Neural cell (in vitro differentiated cells): ENCODE measurements around the gene ORC5. TPM values are rescaled to one million over a fixed set of nuclear protein-coding genes. Genes with fewer than 3 reads are reported as not detected.

Experiments
- H2AFZ ChIP-seq: fragments of 200-600, 300-800 bp; sonication (generic), shearing (Covaris generic); 2 replicates; pipeline ENCODE4 v1.6.0; 2014; ENCODE audit warnings: low read depth, mild to moderate bottlenecking, antibody characterized with exemption, low read length, moderate library complexity
- H3F3A ChIP-seq: fragments of 200-600 bp; shearing (Covaris generic); 2 replicates; pipeline ENCODE4 v1.6.1; 2016; ENCODE audit warnings: mild to moderate bottlenecking, moderate library complexity, mixed read lengths, antibody characterized with exemption, low read length; ENCODE audit not compliant: insufficient read depth, poor library complexity, severe bottlenecking
- H3K27ac ChIP-seq: fragments of 200-600, 300-800 bp; sonication (generic), shearing (Covaris generic); 2 replicates; pipeline ENCODE4 v1.5.1; 2014; ENCODE audit warnings: mild to moderate bottlenecking, low read length, moderate library complexity
- H3K27me3 ChIP-seq: fragments of 300-800, 200-600 bp; sonication (generic), shearing (Covaris generic); 2 replicates; pipeline ENCODE4 v1.6.0; 2014; ENCODE audit warnings: mild to moderate bottlenecking, low read depth, low read length, moderate library complexity; ENCODE audit not compliant: insufficient read depth
- H3K36me3 ChIP-seq: fragments of 300-800, 200-600 bp; sonication (generic), shearing (Covaris generic); 2 replicates; pipeline ENCODE4 v1.5.1; 2014; ENCODE audit warnings: mild to moderate bottlenecking, antibody characterized with exemption, low read length, moderate library complexity; ENCODE audit not compliant: insufficient read depth
- H3K4me2 ChIP-seq: fragments of 300-800, 200-600 bp; sonication (generic), shearing (Covaris generic); 2 replicates; pipeline ENCODE4 v1.6.0; 2014; ENCODE audit warnings: mild to moderate bottlenecking, low read length
- H3K4me3 ChIP-seq: fragments of 300-800, 200-600 bp; sonication (generic), shearing (Covaris generic); 2 replicates; pipeline ENCODE4 v1.5.1; 2014; ENCODE audit warnings: mild to moderate bottlenecking, low read length, moderate library complexity
- H3K79me2 ChIP-seq: fragments of 200-600 bp; shearing (Covaris generic); replicated peaks from 2 replicates; pipeline ENCODE4 v1.6.0; 2014; ENCODE audit warnings: mild to moderate bottlenecking, low read length, moderate library complexity; ENCODE audit not compliant: insufficient read depth
- H3K9ac ChIP-seq: fragments of 300-800, 200-600 bp; sonication (generic), shearing (Covaris generic); 2 replicates; pipeline ENCODE4 v1.6.1; 2016; ENCODE audit warnings: mild to moderate bottlenecking, low read length, mixed read lengths
- H3K9me2 ChIP-seq: fragments of 200-600 bp; shearing (Covaris generic); 2 replicates; pipeline ENCODE4 v1.6.1; 2016; ENCODE audit warnings: mild to moderate bottlenecking, low read length, mixed read lengths; ENCODE audit not compliant: insufficient read depth
- H3K9me3 ChIP-seq: fragments of 200-600, 300-800 bp; sonication (generic), shearing (Covaris generic); 2 replicates; pipeline ENCODE4 v1.6.1; 2016; ENCODE audit warnings: mild to moderate bottlenecking, mixed run types, low read length, moderate library complexity, mixed read lengths
- H4K20me1 ChIP-seq: fragments of 200-600 bp; shearing (Covaris generic); 2 replicates; pipeline ENCODE4 v1.6.1; 2016; ENCODE audit warnings: mild to moderate bottlenecking, mixed run types; ENCODE audit not compliant: insufficient read depth
- EP300 ChIP-seq: fragments of 450-650 bp; conservative IDR thresholded peaks from 2 replicates; pipeline ENCODE4 v1.6.1; 2014; ENCODE audit warnings: antibody characterized with exemption, mild to moderate bottlenecking, moderate library complexity; ENCODE audit not compliant: poor library complexity, severe bottlenecking
- EZH2 ChIP-seq: fragments of 200-600, 300-800 bp; shearing (Covaris generic), sonication (generic); IDR thresholded peaks from 2 replicates; pipeline ENCODE4 v1.6.1; 2014; ENCODE audit warnings: antibody characterized with exemption, low read length, borderline replicate concordance, mild to moderate bottlenecking; ENCODE audit not compliant: insufficient read depth, poor library complexity, severe bottlenecking
- MXI1 ChIP-seq: fragments of 450-650 bp; conservative IDR thresholded peaks from 2 replicates; pipeline ENCODE4 v1.6.1; 2014; ENCODE audit warnings: antibody characterized with exemption, mild to moderate bottlenecking; ENCODE audit not compliant: poor library complexity, severe bottlenecking
- POLR2AphosphoS5 ChIP-seq: IDR thresholded peaks from 2 replicates; pipeline ENCODE4 v1.6.1; 2012
- RAD21 ChIP-seq: fragments of 450-650 bp; conservative IDR thresholded peaks from 2 replicates; pipeline ENCODE4 v1.6.1; 2014; ENCODE audit warnings: antibody characterized with exemption, mild to moderate bottlenecking, moderate library complexity
- REST ChIP-seq: IDR thresholded peaks from 2 replicates; pipeline ENCODE4 v1.6.1; 2012; ENCODE audit warnings: borderline replicate concordance
- SMC3 ChIP-seq: fragments of 450-650 bp; conservative IDR thresholded peaks from 2 replicates; pipeline ENCODE4 v1.6.1; 2014; ENCODE audit warnings: antibody characterized with exemption, mild to moderate bottlenecking, moderate library complexity; ENCODE audit not compliant: poor library complexity
- TAF1 ChIP-seq: IDR thresholded peaks from 2 replicates; pipeline ENCODE4 v1.6.1; 2012; ENCODE audit warnings: low read depth
- polyA plus RNA-seq: library from polyadenylated mRNA; depleted of rRNA; stranded (reverse); fragments of >200 nt; gene quantifications from 2 replicates; pipeline ENCODE4 v1.2.3, GENCODE V29; 2014
- TF ChIP-seq, protein P1 (sequence below): fragments of 450-650 bp; IDR thresholded peaks from 2 replicates; pipeline ENCODE4 v1.5.1; 2014; ENCODE audit warnings: antibody characterized with exemption, mild to moderate bottlenecking, moderate library complexity; ENCODE audit not compliant: poor library complexity, severe bottlenecking

Gene ORC5
- polyA plus RNA-seq, 1 donor from 2014 or later, result 23.4 TPM

DNA sequence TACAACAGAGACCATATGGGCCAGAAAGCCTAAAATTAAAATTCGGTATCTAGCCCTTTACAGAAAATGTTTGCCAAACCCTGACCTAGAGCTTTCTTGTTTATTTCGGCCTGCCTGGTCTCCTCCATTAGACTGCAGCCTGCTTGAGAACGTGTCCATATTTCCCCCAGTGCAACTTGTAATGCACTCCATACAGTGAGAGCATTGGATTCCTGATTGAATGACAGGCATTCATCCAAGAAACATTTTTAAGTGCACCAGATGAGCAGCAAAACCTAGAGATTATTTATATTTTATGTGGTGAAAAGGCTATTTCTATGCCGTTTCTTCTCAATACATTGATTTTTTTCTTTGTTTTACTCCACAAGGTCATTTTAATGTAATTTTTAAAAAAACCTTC is 47.4 kb upstream of the ORC5 start:
- Histone ChIP-seq H3K9me3 (no peaks in the 10 kb centered on the region), H3K9ac (no peak overlapping the region), H2AFZ (no peak overlapping the region), H3K4me2 (no peak overlapping the region), H3K27me3 (no peaks in the 10 kb centered on the region), H3K36me3 (no peaks in the 10 kb centered on the region), H4K20me1 (no peaks in the 10 kb centered on the region), H3K79me2 (no peaks in the 10 kb centered on the region), H3F3A (no peaks in the 10 kb centered on the region), H3K9me2 (no peaks in the 10 kb centered on the region), H3K27ac (no peak overlapping the region), H3K4me3 (no peak overlapping the region)
- TF ChIP-seq RAD21 (no peak), TAF1 (no peak), MXI1 (no peak), POLR2AphosphoS5 (no peak), REST (no peak), SMC3 (no peak), EZH2 (no peak), EP300 (no peak)
- TF ChIP-seq, protein P1, sequence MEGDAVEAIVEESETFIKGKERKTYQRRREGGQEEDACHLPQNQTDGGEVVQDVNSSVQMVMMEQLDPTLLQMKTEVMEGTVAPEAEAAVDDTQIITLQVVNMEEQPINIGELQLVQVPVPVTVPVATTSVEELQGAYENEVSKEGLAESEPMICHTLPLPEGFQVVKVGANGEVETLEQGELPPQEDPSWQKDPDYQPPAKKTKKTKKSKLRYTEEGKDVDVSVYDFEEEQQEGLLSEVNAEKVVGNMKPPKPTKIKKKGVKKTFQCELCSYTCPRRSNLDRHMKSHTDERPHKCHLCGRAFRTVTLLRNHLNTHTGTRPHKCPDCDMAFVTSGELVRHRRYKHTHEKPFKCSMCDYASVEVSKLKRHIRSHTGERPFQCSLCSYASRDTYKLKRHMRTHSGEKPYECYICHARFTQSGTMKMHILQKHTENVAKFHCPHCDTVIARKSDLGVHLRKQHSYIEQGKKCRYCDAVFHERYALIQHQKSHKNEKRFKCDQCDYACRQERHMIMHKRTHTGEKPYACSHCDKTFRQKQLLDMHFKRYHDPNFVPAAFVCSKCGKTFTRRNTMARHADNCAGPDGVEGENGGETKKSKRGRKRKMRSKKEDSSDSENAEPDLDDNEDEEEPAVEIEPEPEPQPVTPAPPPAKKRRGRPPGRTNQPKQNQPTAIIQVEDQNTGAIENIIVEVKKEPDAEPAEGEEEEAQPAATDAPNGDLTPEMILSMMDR, result no peak

DNA sequence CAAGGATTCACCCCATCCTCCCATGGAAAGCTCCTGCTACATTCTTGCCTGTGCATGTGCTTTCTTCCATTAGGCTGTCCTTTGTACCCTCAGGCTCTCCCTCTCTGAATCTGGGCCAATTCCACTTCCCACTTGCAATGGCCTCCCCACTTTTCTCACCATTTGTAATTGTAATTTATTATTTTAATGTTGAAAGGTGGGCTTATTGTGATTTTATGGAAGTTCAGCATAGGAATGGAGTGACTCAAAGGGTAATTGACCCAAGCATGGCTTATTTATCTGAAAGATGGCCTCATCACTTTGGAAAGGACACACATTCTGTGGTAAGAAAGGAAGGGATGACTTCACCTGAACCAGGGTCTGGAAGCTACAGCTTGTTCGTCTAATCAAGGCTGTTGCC is 46.9 kb upstream of the ORC5 start:
- H3F3A ChIP-seq, result no peaks in the 10 kb centered on the region
- no peaks in the 10 kb centered on the region for H4K20me1 ChIP-seq
- H3K9ac ChIP-seq, result no peak overlapping the region
- TF ChIP-seq SMC3 (no peak), RAD21 (no peak), TAF1 (no peak), MXI1 (no peak), REST (no peak), POLR2AphosphoS5 (no peak), EZH2 (no peak), EP300 (no peak)
- TF ChIP-seq, protein P1, result no peak
- H3K4me3 ChIP-seq, result no peak overlapping the region
- no peak overlapping the region for H3K27ac ChIP-seq
- H3K79me2 ChIP-seq, result no peaks in the 10 kb centered on the region
- H3K27me3 ChIP-seq, result no peaks in the 10 kb centered on the region
- H2AFZ ChIP-seq, result no peak overlapping the region
- H3K36me3 ChIP-seq, result no peaks in the 10 kb centered on the region
- no peaks in the 10 kb centered on the region for H3K9me3 ChIP-seq
- H3K4me2 ChIP-seq, result no peak overlapping the region
- no peaks in the 10 kb centered on the region for H3K9me2 ChIP-seq
